GM06990 (cell line): ENCODE data around the gene AP2A2.
"Not testable (repeated sequence)": the region's sequence is repeated elsewhere in the genome, so short reads cannot be mapped to it uniquely, and the experiment has no call there.

ENCODE experiments used
- DNase-seq: peaks from one replicate; pipeline ENCODE4 v3.0.0-alpha.2; 2011; ENCODE audit not compliant: insufficient read length; ENCODE audit errors: extremely low read depth
- H3K27me3 ChIP-seq: replicated peaks from 2 replicates; pipeline ENCODE4 v1.6.0; 2011; ENCODE audit warnings: low read length; ENCODE audit not compliant: control insufficient read depth, insufficient read depth
- H3K36me3 ChIP-seq: 2 replicates; pipeline ENCODE4 v1.5.1; 2011; ENCODE audit warnings: low read length; ENCODE audit not compliant: control insufficient read depth, insufficient read depth
- H3K4me3 ChIP-seq: replicated peaks from 2 replicates; pipeline ENCODE4 v1.5.1; 2011; ENCODE audit warnings: low read depth, mild to moderate bottlenecking, control low read depth, low read length
- CTCF ChIP-seq: IDR thresholded peaks from 2 replicates; pipeline ENCODE4 v1.5.1; 2011; ENCODE audit warnings: low read length, control low read depth, mild to moderate bottlenecking, inconsistent platforms; ENCODE audit not compliant: insufficient read depth, poor library complexity, severe bottlenecking

AP2A2 gene

GRCh38 chr11:1014276-1014675, 88.6 kb downstream of the AP2A2 start:
- Histone ChIP-seq H3K27me3 (no peaks in the 10 kb centered on the region), H3K36me3 (peaks cover 18% of the 10 kb centered on the region), H3K4me3 (no peak overlapping the region)
- DNase-seq: no peak
- TF ChIP-seq CTCF: no peak

GRCh38 chr11:1015064-1015463, 89.4 kb downstream of the AP2A2 start:
- DNase-seq: no peak
- Histone ChIP-seq H3K4me3 (no peak overlapping the region), H3K27me3 (no peaks in the 10 kb centered on the region), H3K36me3 (peaks cover 14% of the 10 kb centered on the region)
- no peak for TF ChIP-seq CTCF

GRCh38 chr11:1015826-1016545, 90.3 kb downstream of the AP2A2 start:
- no peak for TF ChIP-seq CTCF
- H3K36me3 ChIP-seq: peaks cover 8% of the 10 kb centered on the region
- H3K27me3 ChIP-seq: no peaks in the 10 kb centered on the region
- DNase-seq: no peak
- no peak overlapping the region for H3K4me3 ChIP-seq

- not testable (repeated sequence) for DNase-seq, H3K27me3 ChIP-seq, H3K36me3 ChIP-seq, H3K4me3 ChIP-seq
These were observed 91.0 kb downstream of the AP2A2 start for GRCh38 chr11:1016610-1017126.

- no peaks in the 10 kb centered on the region for H3K36me3 ChIP-seq
- no peak for TF ChIP-seq CTCF
- DNase-seq: no peak
- H3K27me3 ChIP-seq: no peaks in the 10 kb centered on the region
- H3K4me3 ChIP-seq: no peak overlapping the region
These were observed 91.8 kb downstream of the AP2A2 start for GRCh38 chr11:1017269-1018005.

GRCh38 chr11:1018091-1018490, 92.4 kb downstream of the AP2A2 start:
- no peak overlapping the region for H3K4me3 ChIP-seq
- DNase-seq: no peak
- TF ChIP-seq CTCF: no peak
- H3K27me3 ChIP-seq: no peaks in the 10 kb centered on the region
- no peaks in the 10 kb centered on the region for H3K36me3 ChIP-seq
